WTC11 (cell line): ENCODE results near the gene CXCL6.

Source experiments
- NFYB ChIP-seq: sonication (generic); formaldehyde crosslinking; conservative IDR thresholded peaks from 2 replicates; pipeline ENCODE4 v1.8.0; 2022; ENCODE audit warnings: low read depth, missing genetic modification reagents
- SP1 ChIP-seq: sonication (generic); formaldehyde crosslinking; conservative IDR thresholded peaks from 2 replicates; pipeline ENCODE4 v1.8.1; 2022; ENCODE audit warnings: missing genetic modification reagents
- ZNF121 ChIP-seq: sonication (generic); formaldehyde crosslinking; IDR thresholded peaks from 2 replicates; pipeline ENCODE4 v1.8.0; 2023; ENCODE audit warnings: missing genetic modification reagents
- ZNF263 ChIP-seq: sonication (generic); formaldehyde crosslinking; IDR thresholded peaks from 2 replicates; pipeline ENCODE4 v1.8.1; 2022; ENCODE audit warnings: low read depth, mild to moderate bottlenecking, moderate library complexity, missing genetic modification reagents
- TF ChIP-seq, protein P1 (sequence below): sonication (generic); formaldehyde crosslinking; IDR thresholded peaks from 2 replicates; pipeline ENCODE4 v1.8.0; 2022; ENCODE audit warnings: mild to moderate bottlenecking, missing genetic modification reagents
- TF ChIP-seq, protein P2 (sequence below): fragments of 200-600 bp; IDR thresholded peaks from 2 replicates; pipeline ENCODE4 v1.8.0; 2022; ENCODE audit warnings: antibody characterized with exemption
- TF ChIP-seq, protein P3 (sequence below): sonication (generic); formaldehyde crosslinking; IDR thresholded peaks from 2 replicates; pipeline ENCODE4 v1.8.0; 2022; ENCODE audit warnings: missing genetic modification reagents
- TF ChIP-seq, protein P4 (sequence below): sonication (generic); formaldehyde crosslinking; IDR thresholded peaks from 2 replicates; pipeline ENCODE4 v1.8.0; 2022; ENCODE audit warnings: mild to moderate bottlenecking, missing genetic modification reagents
- TF ChIP-seq, protein P5 (sequence below): sonication (generic); formaldehyde crosslinking; IDR thresholded peaks from 2 replicates; pipeline ENCODE4 v1.8.0; 2022; ENCODE audit warnings: mild to moderate bottlenecking, missing genetic modification reagents

DNA sequence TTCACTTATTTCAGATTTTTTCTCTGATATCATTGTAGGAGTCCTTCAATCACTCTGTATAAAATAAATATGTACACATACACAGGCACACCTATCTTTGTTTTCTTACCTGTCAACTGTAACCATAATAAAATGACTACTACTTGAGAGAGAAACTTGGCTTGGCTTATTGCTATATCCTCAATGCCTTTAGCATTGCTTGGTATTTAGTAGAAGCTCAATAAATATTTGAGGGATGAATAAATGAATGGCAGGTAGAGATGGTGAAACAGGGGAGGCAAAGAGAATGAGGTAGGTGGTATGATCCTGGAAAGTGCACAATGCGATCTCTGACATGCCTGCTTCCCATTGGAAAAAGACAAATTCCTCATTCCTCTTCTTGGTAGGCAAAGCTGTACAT lies 21.8 kb upstream of the CXCL6 start:
- TF ChIP-seq, protein P1, sequence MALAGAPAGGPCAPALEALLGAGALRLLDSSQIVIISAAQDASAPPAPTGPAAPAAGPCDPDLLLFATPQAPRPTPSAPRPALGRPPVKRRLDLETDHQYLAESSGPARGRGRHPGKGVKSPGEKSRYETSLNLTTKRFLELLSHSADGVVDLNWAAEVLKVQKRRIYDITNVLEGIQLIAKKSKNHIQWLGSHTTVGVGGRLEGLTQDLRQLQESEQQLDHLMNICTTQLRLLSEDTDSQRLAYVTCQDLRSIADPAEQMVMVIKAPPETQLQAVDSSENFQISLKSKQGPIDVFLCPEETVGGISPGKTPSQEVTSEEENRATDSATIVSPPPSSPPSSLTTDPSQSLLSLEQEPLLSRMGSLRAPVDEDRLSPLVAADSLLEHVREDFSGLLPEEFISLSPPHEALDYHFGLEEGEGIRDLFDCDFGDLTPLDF (CRISPR knock-in tag) = no peak
- TF ChIP-seq, protein P2, sequence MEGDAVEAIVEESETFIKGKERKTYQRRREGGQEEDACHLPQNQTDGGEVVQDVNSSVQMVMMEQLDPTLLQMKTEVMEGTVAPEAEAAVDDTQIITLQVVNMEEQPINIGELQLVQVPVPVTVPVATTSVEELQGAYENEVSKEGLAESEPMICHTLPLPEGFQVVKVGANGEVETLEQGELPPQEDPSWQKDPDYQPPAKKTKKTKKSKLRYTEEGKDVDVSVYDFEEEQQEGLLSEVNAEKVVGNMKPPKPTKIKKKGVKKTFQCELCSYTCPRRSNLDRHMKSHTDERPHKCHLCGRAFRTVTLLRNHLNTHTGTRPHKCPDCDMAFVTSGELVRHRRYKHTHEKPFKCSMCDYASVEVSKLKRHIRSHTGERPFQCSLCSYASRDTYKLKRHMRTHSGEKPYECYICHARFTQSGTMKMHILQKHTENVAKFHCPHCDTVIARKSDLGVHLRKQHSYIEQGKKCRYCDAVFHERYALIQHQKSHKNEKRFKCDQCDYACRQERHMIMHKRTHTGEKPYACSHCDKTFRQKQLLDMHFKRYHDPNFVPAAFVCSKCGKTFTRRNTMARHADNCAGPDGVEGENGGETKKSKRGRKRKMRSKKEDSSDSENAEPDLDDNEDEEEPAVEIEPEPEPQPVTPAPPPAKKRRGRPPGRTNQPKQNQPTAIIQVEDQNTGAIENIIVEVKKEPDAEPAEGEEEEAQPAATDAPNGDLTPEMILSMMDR = no peak
- TF ChIP-seq ZNF263 (CRISPR knock-in tag) (no peak), NFYB (CRISPR knock-in tag) (no peak), SP1 (CRISPR knock-in tag) (no peak), ZNF121 (CRISPR knock-in tag) (no peak)
- TF ChIP-seq, protein P3, sequence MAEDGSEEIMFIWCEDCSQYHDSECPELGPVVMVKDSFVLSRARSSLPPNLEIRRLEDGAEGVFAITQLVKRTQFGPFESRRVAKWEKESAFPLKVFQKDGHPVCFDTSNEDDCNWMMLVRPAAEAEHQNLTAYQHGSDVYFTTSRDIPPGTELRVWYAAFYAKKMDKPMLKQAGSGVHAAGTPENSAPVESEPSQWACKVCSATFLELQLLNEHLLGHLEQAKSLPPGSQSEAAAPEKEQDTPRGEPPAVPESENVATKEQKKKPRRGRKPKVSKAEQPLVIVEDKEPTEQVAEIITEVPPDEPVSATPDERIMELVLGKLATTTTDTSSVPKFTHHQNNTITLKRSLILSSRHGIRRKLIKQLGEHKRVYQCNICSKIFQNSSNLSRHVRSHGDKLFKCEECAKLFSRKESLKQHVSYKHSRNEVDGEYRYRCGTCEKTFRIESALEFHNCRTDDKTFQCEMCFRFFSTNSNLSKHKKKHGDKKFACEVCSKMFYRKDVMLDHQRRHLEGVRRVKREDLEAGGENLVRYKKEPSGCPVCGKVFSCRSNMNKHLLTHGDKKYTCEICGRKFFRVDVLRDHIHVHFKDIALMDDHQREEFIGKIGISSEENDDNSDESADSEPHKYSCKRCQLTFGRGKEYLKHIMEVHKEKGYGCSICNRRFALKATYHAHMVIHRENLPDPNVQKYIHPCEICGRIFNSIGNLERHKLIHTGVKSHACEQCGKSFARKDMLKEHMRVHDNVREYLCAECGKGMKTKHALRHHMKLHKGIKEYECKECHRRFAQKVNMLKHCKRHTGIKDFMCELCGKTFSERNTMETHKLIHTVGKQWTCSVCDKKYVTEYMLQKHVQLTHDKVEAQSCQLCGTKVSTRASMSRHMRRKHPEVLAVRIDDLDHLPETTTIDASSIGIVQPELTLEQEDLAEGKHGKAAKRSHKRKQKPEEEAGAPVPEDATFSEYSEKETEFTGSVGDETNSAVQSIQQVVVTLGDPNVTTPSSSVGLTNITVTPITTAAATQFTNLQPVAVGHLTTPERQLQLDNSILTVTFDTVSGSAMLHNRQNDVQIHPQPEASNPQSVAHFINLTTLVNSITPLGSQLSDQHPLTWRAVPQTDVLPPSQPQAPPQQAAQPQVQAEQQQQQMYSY (CRISPR knock-in tag) = no peak
- TF ChIP-seq, protein P4, sequence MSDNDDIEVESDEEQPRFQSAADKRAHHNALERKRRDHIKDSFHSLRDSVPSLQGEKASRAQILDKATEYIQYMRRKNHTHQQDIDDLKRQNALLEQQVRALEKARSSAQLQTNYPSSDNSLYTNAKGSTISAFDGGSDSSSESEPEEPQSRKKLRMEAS (CRISPR knock-in tag) = no peak
- TF ChIP-seq, protein P5, sequence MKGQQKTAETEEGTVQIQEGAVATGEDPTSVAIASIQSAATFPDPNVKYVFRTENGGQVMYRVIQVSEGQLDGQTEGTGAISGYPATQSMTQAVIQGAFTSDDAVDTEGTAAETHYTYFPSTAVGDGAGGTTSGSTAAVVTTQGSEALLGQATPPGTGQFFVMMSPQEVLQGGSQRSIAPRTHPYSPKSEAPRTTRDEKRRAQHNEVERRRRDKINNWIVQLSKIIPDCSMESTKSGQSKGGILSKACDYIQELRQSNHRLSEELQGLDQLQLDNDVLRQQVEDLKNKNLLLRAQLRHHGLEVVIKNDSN (CRISPR knock-in tag) = no peak
